Measurements from ENCODE around the gene TTC27.
"Not testable (repeated sequence)": the region's sequence is repeated elsewhere in the genome, so short reads cannot be mapped to it uniquely, and the experiment has no call there.

- not testable (repeated sequence) for TF ChIP-seq EZH2 (IDR thresholded peaks at IDR 0.05; ENCODE audit: borderline replicate concordance, low read depth, low read length, severe bottlenecking); CTCF (IDR thresholded peaks at IDR 0.05; ENCODE audit: borderline replicate concordance, extremely low read depth, low read length, poor library complexity, severe bottlenecking)
Measured at GRCh38 chr2:32754676-32755075, 126.8 kb downstream of the TTC27 start.

Measured in DND-41 (cell line).